ENCODE measurements around the gene CASP8.
"Not testable (repeated sequence)": the region's sequence is repeated elsewhere in the genome, so short reads cannot be mapped to it uniquely, and the experiment has no call there.

DNA sequence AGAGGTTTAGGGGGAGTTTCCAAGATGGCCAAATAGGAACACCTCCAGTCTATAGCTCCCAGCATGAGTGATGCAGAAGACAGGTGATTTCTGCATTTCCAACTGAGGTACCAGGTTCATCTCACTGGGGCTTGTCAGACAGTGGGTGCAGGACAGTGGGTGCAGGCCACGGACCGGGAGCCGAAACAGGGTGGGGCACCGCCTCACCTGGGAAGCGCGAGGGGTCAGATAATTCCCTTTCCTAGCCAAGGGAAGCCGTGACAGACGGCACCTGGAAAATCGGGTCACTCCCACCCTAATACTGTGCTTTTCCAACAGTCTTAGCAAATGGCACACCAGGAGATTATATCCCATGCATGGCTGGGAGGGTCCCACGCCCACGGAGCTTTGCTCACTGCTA lies 39.6 kb downstream of the CASP8 start:
- TF ChIP-seq, protein P1, sequence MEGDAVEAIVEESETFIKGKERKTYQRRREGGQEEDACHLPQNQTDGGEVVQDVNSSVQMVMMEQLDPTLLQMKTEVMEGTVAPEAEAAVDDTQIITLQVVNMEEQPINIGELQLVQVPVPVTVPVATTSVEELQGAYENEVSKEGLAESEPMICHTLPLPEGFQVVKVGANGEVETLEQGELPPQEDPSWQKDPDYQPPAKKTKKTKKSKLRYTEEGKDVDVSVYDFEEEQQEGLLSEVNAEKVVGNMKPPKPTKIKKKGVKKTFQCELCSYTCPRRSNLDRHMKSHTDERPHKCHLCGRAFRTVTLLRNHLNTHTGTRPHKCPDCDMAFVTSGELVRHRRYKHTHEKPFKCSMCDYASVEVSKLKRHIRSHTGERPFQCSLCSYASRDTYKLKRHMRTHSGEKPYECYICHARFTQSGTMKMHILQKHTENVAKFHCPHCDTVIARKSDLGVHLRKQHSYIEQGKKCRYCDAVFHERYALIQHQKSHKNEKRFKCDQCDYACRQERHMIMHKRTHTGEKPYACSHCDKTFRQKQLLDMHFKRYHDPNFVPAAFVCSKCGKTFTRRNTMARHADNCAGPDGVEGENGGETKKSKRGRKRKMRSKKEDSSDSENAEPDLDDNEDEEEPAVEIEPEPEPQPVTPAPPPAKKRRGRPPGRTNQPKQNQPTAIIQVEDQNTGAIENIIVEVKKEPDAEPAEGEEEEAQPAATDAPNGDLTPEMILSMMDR (conservative IDR thresholded peaks at IDR 0.05; ENCODE audit: low read depth, low read length): not testable (repeated sequence)
- not testable (repeated sequence) for TF ChIP-seq EZH2 (IDR thresholded peaks at IDR 0.05; ENCODE audit: borderline replicate concordance, low read depth, low read length, poor library complexity, severe bottlenecking)
